Fibroblast of pulmonary artery (primary cell): ENCODE results near the gene PCDH15.

Experiments
- DNase-seq: peaks from one replicate; pipeline ENCODE4 v3.0.0-alpha.2; 2010; ENCODE audit warnings: low read depth
- H3K4me3 ChIP-seq: replicated peaks from 2 replicates; pipeline ENCODE4 v1.5.1; 2011; ENCODE audit warnings: low read depth, mild to moderate bottlenecking, control low read depth, low read length, moderate library complexity
- TF ChIP-seq, protein P1 (sequence below): IDR thresholded peaks from 2 replicates; pipeline ENCODE4 v1.5.1; 2011; ENCODE audit warnings: mild to moderate bottlenecking, control low read depth, low read length, inconsistent platforms; ENCODE audit errors: missing control alignments

PCDH15 gene

GRCh38 chr10:54815583-54815982 is 14.6 kb upstream of the PCDH15 start:
- no peak for DNase-seq
- TF ChIP-seq, protein P1, sequence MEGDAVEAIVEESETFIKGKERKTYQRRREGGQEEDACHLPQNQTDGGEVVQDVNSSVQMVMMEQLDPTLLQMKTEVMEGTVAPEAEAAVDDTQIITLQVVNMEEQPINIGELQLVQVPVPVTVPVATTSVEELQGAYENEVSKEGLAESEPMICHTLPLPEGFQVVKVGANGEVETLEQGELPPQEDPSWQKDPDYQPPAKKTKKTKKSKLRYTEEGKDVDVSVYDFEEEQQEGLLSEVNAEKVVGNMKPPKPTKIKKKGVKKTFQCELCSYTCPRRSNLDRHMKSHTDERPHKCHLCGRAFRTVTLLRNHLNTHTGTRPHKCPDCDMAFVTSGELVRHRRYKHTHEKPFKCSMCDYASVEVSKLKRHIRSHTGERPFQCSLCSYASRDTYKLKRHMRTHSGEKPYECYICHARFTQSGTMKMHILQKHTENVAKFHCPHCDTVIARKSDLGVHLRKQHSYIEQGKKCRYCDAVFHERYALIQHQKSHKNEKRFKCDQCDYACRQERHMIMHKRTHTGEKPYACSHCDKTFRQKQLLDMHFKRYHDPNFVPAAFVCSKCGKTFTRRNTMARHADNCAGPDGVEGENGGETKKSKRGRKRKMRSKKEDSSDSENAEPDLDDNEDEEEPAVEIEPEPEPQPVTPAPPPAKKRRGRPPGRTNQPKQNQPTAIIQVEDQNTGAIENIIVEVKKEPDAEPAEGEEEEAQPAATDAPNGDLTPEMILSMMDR: no peak
- H3K4me3 ChIP-seq: no peak overlapping the region

- DNase-seq: no peak
- TF ChIP-seq, protein P1: no peak
- no peak overlapping the region for H3K4me3 ChIP-seq
Measured at GRCh38 chr10:54808186-54808935, 7.3 kb upstream of the PCDH15 start.

DNA sequence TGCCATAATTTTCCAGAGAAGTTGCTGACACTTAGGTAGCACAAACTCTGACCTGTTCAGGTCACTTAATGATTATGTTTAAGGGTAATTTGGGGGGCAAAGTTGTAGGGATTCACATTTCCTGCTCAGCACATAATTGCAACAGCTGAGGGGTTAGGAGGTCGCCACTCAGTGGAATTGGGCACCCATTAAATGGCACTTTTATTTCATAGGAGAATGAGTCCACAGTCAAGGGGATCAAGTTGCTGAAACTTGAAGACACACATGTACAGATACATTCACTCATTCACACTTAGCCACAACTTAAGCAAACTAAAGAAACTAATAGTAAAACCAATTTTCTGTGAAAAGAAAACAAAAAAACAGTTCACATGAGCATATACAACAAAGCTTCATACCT is 1.5 kb downstream of the PCDH15 start:
- no peak for DNase-seq
- TF ChIP-seq, protein P1: no peak
- no peak overlapping the region for H3K4me3 ChIP-seq

DNA sequence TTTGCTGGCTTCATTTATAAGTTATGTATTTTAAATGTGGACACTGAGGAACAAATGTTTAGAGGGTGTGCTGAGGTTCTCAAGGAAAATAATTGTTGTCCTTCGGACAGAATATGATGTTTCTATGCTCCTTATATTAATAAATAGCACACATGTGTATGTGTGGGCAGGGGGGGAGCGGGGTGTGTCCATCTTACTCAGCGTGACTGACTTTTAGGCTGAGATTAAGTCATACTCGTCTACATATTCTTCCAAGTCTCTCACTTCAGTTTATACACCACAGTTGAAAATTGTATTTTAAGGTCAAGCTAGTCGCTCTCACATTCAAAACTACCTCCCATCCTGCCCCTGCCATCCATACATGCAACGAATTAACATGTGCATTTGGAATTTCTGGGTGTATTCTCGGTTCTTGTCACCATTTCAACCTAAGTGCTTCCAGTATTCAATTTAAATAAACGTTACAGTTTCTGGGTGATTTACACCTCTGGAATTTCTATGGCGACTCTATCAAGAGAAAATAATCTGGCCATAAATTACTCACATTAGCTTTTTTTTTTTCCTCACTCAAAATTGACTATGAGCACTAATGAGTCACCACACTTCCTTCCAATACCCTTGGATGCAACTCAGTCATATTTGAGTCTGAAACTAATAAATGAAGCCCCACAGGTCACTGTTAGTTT is 3.3 kb downstream of the PCDH15 start:
- no peak overlapping the region for H3K4me3 ChIP-seq
- DNase-seq: peak; percentile 4
- TF ChIP-seq, protein P1: no peak

DNA sequence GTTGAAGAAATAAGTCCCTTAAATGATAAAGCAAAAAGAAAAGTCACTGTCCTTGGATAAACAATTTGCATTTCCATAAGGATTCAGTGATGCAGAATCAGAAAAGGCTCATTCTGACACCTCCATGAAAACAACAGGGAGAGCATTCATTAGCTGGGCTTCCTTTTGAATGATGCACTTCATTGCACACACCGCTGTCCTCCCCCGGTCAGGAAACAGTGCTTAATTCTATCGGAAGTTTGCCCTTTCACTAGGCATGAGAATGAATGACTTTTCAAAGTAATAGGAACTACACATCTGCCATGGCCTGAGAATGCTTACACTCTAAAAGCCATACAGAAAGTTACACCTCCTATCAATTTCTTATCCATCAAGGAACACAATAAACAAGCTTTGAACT is 4.2 kb downstream of the PCDH15 start:
- no peak overlapping the region for H3K4me3 ChIP-seq
- TF ChIP-seq, protein P1: no peak
- DNase-seq: no peak

- TF ChIP-seq, protein P1: no peak
- no peak for DNase-seq
- no peak overlapping the region for H3K4me3 ChIP-seq
Measured at GRCh38 chr10:54776622-54777021, 24.4 kb downstream of the PCDH15 start.
